Smooth muscle cell (in vitro differentiated cells): ENCODE results near the gene TRPV2. TPM values are rescaled to one million over a fixed set of nuclear protein-coding genes. Genes with fewer than 3 reads are reported as not detected.

Source experiments
- DNase-seq: peaks from one replicate; lab custom pipeline; 2025; ENCODE audit not compliant: unreplicated experiment; lab: John Stamatoyannopoulos, UW
- H2AFZ ChIP-seq: fragments of 200-600 bp; sonication (generic); 2 replicates; pipeline ENCODE4 v1.6.0; 2016; ENCODE audit warnings: antibody characterized with exemption, low read depth, mild to moderate bottlenecking
- H3F3A ChIP-seq: fragments of 200-600 bp; sonication (generic); 2 replicates; pipeline ENCODE4 v1.6.0; 2017; ENCODE audit warnings: antibody characterized with exemption, low read depth
- H3K27ac ChIP-seq: fragments of 200-600 bp; sonication (generic); 2 replicates; pipeline ENCODE4 v1.5.1; 2016; ENCODE audit warnings: low read depth, mild to moderate bottlenecking
- H3K27me3 ChIP-seq: fragments of 200-600 bp; sonication (generic); 2 replicates; pipeline ENCODE4 v1.6.1; 2016; ENCODE audit warnings: low read depth, mild to moderate bottlenecking
- H3K36me3 ChIP-seq: fragments of 200-600 bp; sonication (generic); 2 replicates; pipeline ENCODE4 v1.5.1; 2016; ENCODE audit warnings: low read depth
- H3K4me1 ChIP-seq: fragments of 200-600 bp; sonication (generic); 2 replicates; pipeline ENCODE4 v1.5.1; 2016; ENCODE audit warnings: low read depth
- H3K4me2 ChIP-seq: fragments of 200-600 bp; sonication (generic); 2 replicates; pipeline ENCODE4 v1.6.0; 2016; ENCODE audit warnings: mild to moderate bottlenecking
- H3K4me3 ChIP-seq: fragments of 200-600 bp; sonication (generic); 2 replicates; pipeline ENCODE4 v1.5.1; 2016; ENCODE audit warnings: mild to moderate bottlenecking
- H3K79me2 ChIP-seq: fragments of 200-600 bp; sonication (generic); 2 replicates; pipeline ENCODE4 v1.6.0; 2016; ENCODE audit warnings: low read depth, mild to moderate bottlenecking
- H3K9ac ChIP-seq: fragments of 200-600 bp; sonication (generic); 2 replicates; pipeline ENCODE4 v1.6.0; 2016; ENCODE audit warnings: low read depth
- H3K9me3 ChIP-seq: fragments of 200-600 bp; sonication (generic); replicated peaks from 2 replicates; pipeline ENCODE4 v1.5.1; 2016; ENCODE audit warnings: low read depth
- H4K20me1 ChIP-seq: fragments of 200-600 bp; sonication (generic); 2 replicates; pipeline ENCODE4 v1.6.0; 2016; ENCODE audit warnings: low read depth
- CTCF ChIP-seq: fragments of 200-600 bp; sonication (generic); IDR thresholded peaks from 2 replicates; pipeline ENCODE4 v1.5.1; 2017; ENCODE audit warnings: borderline replicate concordance, mild to moderate bottlenecking, antibody characterized with exemption; ENCODE audit not compliant: insufficient read depth, poor library complexity, severe bottlenecking
- WGBS: methylation state at CpG from one replicate; pipeline ENCODE4 v1.1.7; 2016; ENCODE audit warnings: low lambda C conversion rate; 5-methylcytosine and 5-hydroxymethylcytosine counted together
- polyA plus RNA-seq: library from polyadenylated mRNA; unstranded; fragments of >200 nt; fragmentation: Nextera tagmentation; extraction: Ambion mirVana; gene quantifications from 2 replicates; pipeline ENCODE4 v1.2.1, GENCODE V29; 2016
- total RNA-seq: library from RNA; depleted of rRNA; stranded (reverse); fragments of >200 nt; gene quantifications from 2 replicates; pipeline ENCODE4 v1.2.3, GENCODE V29; 2014

TRPV2 gene
- total and polyA plus RNA-seq, 2 experiments from 2014 or later = 58.0 to 92.9 TPM

- no peak for TF ChIP-seq CTCF
- Histone ChIP-seq H3K36me3 (no peaks in the 10 kb centered on the region), H3K9me3 (no peaks in the 10 kb centered on the region), H3K9ac (no peak overlapping the region), H3K27me3 (no peaks in the 10 kb centered on the region), H3K4me3 (no peak overlapping the region), H3K4me1 (peaks cover 7% of the 10 kb centered on the region), H4K20me1 (no peaks in the 10 kb centered on the region), H2AFZ (no peak overlapping the region), H3F3A (no peaks in the 10 kb centered on the region), H3K79me2 (no peaks in the 10 kb centered on the region), H3K4me2 (no peak overlapping the region), H3K27ac (no peak overlapping the region)
- DNase-seq = no peak
- 96% methylated on average over 17 of the region's 17 CpGs for WGBS
These were observed 45.6 kb downstream of the TRPV2 start for GRCh38 chr17:16460796-16461605.

GRCh38 chr17:16461606-16461866 is 46.2 kb downstream of the TRPV2 start:
- Histone ChIP-seq H3K36me3 (no peaks in the 10 kb centered on the region), H3K27me3 (no peaks in the 10 kb centered on the region), H4K20me1 (no peaks in the 10 kb centered on the region), H3K4me2 (no peak overlapping the region), H3K4me3 (no peak overlapping the region), H3K27ac (no peak overlapping the region), H2AFZ (no peak overlapping the region), H3F3A (no peaks in the 10 kb centered on the region), H3K79me2 (no peaks in the 10 kb centered on the region), H3K4me1 (peaks cover 7% of the 10 kb centered on the region), H3K9ac (no peak overlapping the region), H3K9me3 (no peaks in the 10 kb centered on the region)
- no peak for DNase-seq
- no peak for TF ChIP-seq CTCF
- WGBS = 97% methylated on average over 3 of the region's 3 CpGs

- Histone ChIP-seq H3K36me3 (no peaks in the 10 kb centered on the region), H3K9me3 (no peaks in the 10 kb centered on the region), H4K20me1 (no peaks in the 10 kb centered on the region), H3K9ac (no peak overlapping the region), H3F3A (no peaks in the 10 kb centered on the region), H2AFZ (no peak overlapping the region), H3K27me3 (no peaks in the 10 kb centered on the region), H3K4me3 (no peak overlapping the region), H3K27ac (no peak overlapping the region), H3K4me1 (peaks cover 7% of the 10 kb centered on the region), H3K4me2 (no peak overlapping the region), H3K79me2 (no peaks in the 10 kb centered on the region)
- WGBS = 95% methylated on average over 20 of the region's 20 CpGs
- no peak for TF ChIP-seq CTCF
- DNase-seq = no peak
These were observed 46.9 kb downstream of the TRPV2 start for GRCh38 chr17:16462070-16462864.
